Osteoblast (primary cell): ENCODE measurements around the gene AKR1C8. TPM values are rescaled to one million over a fixed set of nuclear protein-coding genes. Genes with fewer than 3 reads are reported as not detected.
"Not testable (repeated sequence)": the region's sequence is repeated elsewhere in the genome, so short reads cannot be mapped to it uniquely, and the experiment has no call there.

Experiments used
- DNase-seq: peaks from one replicate; pipeline ENCODE4 v3.0.0; 2011; ENCODE audit warnings: low spot score, mixed read lengths; ENCODE audit not compliant: insufficient read length; ENCODE audit errors: missing footprints
- H2AFZ ChIP-seq: 2 replicates; pipeline ENCODE4 v1.6.0; 2011; ENCODE audit warnings: mild to moderate bottlenecking, low read length
- H3K27ac ChIP-seq: 2 replicates; pipeline ENCODE4 v1.5.1; 2011; ENCODE audit warnings: mild to moderate bottlenecking, low read depth, low read length, moderate library complexity
- H3K27me3 ChIP-seq: 2 replicates; pipeline ENCODE4 v1.6.0; 2012; ENCODE audit warnings: mild to moderate bottlenecking, control low read depth, inconsistent platforms, low read length, moderate library complexity; ENCODE audit not compliant: insufficient read depth
- H3K36me3 ChIP-seq: 2 replicates; pipeline ENCODE4 v1.5.1; 2011; ENCODE audit warnings: mild to moderate bottlenecking, low read length, control low read depth, moderate library complexity; ENCODE audit not compliant: insufficient read depth
- H3K4me1 ChIP-seq: 2 replicates; pipeline ENCODE4 v1.5.1; 2011; ENCODE audit warnings: mild to moderate bottlenecking, low read length, control low read depth, moderate library complexity; ENCODE audit not compliant: insufficient read depth
- H3K4me2 ChIP-seq: 2 replicates; pipeline ENCODE4 v1.6.0; 2011; ENCODE audit warnings: mild to moderate bottlenecking, low read length; ENCODE audit not compliant: insufficient read depth
- H3K4me3 ChIP-seq: fragments of 200-600 bp; sonication (generic); 3 replicates; pipeline ENCODE4 v1.5.1; 2012; ENCODE audit warnings: mild to moderate bottlenecking, low read length, inconsistent platforms; ENCODE audit not compliant: insufficient read depth
- H3K79me2 ChIP-seq: 2 replicates; pipeline ENCODE4 v1.6.0; 2012; ENCODE audit warnings: mild to moderate bottlenecking, low read length, control low read depth, inconsistent platforms; ENCODE audit not compliant: insufficient read depth
- H3K9me3 ChIP-seq: 2 replicates; pipeline ENCODE4 v1.5.1; 2011; ENCODE audit warnings: low read depth, low read length, control low read depth
- H4K20me1 ChIP-seq: 2 replicates; pipeline ENCODE4 v1.6.0; 2012; ENCODE audit warnings: mild to moderate bottlenecking, low read length, control low read depth; ENCODE audit not compliant: insufficient read depth
- total RNA-seq: library from RNA; depleted of rRNA; stranded (reverse); fragments of >200 nt; gene quantifications from 2 replicates; pipeline ENCODE4 v1.2.3, GENCODE V29; 2012
- TF ChIP-seq, protein P1 (sequence below): IDR thresholded peaks from 2 replicates; pipeline ENCODE4 v1.5.1; 2011; ENCODE audit warnings: mild to moderate bottlenecking, low read depth, low read length, moderate library complexity; ENCODE audit errors: extremely low read depth

Gene AKR1C8
- total RNA-seq, 1 donor: not detected

DNA sequence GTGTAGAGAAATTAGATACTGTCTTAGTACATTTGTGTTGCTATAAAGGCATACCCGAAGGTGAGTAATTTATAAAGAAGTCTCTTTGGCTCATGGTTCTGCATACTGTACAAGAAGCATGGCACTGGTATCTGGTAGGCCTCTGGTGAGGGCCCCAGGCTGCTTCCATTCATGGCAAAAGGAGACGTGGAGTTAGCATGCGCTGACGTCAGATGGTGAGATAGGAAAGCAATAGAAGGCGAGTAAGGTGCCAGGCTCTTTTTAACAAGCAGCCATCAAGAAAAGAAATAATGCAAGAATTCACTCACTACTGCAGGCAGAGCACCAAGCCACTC, 38.1 kb downstream of the AKR1C8 start:
- H4K20me1 ChIP-seq: no peaks in the 10 kb centered on the region
- H2AFZ ChIP-seq: no peak overlapping the region
- no peak overlapping the region for H3K4me2 ChIP-seq
- no peak for DNase-seq
- no peaks in the 10 kb centered on the region for H3K27me3 ChIP-seq
- H3K36me3 ChIP-seq: no peaks in the 10 kb centered on the region
- no peaks in the 10 kb centered on the region for H3K9me3 ChIP-seq
- no peak overlapping the region for H3K27ac ChIP-seq
- no peak overlapping the region for H3K4me3 ChIP-seq
- TF ChIP-seq, protein P1, sequence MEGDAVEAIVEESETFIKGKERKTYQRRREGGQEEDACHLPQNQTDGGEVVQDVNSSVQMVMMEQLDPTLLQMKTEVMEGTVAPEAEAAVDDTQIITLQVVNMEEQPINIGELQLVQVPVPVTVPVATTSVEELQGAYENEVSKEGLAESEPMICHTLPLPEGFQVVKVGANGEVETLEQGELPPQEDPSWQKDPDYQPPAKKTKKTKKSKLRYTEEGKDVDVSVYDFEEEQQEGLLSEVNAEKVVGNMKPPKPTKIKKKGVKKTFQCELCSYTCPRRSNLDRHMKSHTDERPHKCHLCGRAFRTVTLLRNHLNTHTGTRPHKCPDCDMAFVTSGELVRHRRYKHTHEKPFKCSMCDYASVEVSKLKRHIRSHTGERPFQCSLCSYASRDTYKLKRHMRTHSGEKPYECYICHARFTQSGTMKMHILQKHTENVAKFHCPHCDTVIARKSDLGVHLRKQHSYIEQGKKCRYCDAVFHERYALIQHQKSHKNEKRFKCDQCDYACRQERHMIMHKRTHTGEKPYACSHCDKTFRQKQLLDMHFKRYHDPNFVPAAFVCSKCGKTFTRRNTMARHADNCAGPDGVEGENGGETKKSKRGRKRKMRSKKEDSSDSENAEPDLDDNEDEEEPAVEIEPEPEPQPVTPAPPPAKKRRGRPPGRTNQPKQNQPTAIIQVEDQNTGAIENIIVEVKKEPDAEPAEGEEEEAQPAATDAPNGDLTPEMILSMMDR: no peak
- no peaks in the 10 kb centered on the region for H3K4me1 ChIP-seq
- no peaks in the 10 kb centered on the region for H3K79me2 ChIP-seq

DNA sequence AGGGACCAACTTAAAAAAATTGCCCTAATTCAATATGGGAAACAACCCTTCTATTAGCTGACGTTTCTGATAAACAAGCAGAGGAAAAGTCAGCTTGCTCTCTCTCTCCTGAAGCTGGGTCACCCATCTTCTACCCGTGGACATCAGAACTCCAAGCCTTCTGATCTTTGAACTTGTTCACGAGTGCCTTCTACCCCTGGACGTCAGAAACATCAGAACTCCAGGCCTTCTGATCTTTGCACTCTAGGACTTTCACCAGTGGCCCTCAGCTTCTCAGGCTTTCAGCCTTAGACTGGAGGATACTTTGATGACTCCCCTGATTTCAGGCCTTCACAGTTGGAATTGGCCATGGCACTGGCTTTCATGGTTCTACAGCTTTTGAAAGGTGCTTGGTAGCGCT, 41.8 kb downstream of the AKR1C8 start:
- Histone ChIP-seq H3K79me2 (no peaks in the 10 kb centered on the region), H3K27me3 (no peaks in the 10 kb centered on the region), H3K4me1 (no peaks in the 10 kb centered on the region), H2AFZ (no peak overlapping the region), H3K27ac (no peak overlapping the region), H3K4me2 (no peak overlapping the region), H3K36me3 (no peaks in the 10 kb centered on the region), H4K20me1 (no peaks in the 10 kb centered on the region), H3K4me3 (no peak overlapping the region), H3K9me3 (no peaks in the 10 kb centered on the region)
- TF ChIP-seq, protein P1: no peak
- DNase-seq: no peak

- Histone ChIP-seq H3K27me3 (no peaks in the 10 kb centered on the region), H4K20me1 (no peaks in the 10 kb centered on the region), H3K4me1 (no peaks in the 10 kb centered on the region), H3K9me3 (no peaks in the 10 kb centered on the region), H3K27ac (no peak overlapping the region), H3K4me2 (no peak overlapping the region), H3K36me3 (no peaks in the 10 kb centered on the region), H3K4me3 (no peak overlapping the region), H3K79me2 (no peaks in the 10 kb centered on the region), H2AFZ (no peak overlapping the region)
- TF ChIP-seq, protein P1: no peak
- no peak for DNase-seq
Observed at GRCh38 chr10:5142199-5142598, 42.8 kb downstream of the AKR1C8 start.

DNA sequence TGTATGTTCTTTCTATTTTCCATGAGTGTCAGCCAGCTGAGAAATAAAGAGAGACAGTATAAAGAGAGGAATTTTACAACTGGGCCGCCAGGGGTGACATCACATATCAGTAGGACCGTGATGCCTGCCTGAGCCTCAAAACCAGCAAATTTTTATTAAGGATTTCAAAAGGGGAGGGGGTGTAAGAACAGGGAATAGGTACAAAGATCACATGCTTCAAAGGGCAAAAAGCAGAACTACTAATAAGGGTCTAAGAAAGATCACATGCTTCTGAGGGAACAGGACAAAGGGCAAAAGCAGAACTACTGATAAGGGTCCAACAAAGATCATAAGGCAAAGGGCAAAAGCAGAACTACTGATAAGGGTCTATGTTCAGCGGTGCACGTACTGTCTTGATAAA, 47.3 kb downstream of the AKR1C8 start:
- H3K4me1 ChIP-seq, H3K36me3 ChIP-seq, H3K27me3 ChIP-seq, H3K79me2 ChIP-seq, H3K9me3 ChIP-seq, H4K20me1 ChIP-seq, DNase-seq, H2AFZ ChIP-seq, H3K4me3 ChIP-seq, H3K4me2 ChIP-seq, H3K27ac ChIP-seq: not testable (repeated sequence)
